ENCODE results near the gene NEUROG1.

Gene NEUROG1

DNA sequence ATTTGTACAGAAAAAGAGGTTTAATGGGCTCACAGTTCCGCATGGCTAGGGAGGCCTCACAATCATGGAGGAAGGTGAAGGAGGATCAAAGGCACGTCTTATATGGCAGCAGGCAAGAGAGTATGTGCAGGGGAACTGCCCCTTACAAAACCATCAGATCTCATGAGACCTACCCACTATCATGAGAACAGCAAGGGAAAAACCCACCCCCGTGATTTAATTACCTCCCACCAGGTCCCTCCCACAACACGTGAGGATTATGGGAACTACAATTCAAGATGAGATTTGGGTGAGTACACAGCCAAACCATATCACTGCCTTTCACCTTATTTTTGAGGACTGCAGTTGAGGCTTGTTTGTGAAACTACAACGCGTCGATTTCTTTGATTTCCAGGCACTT is 20.9 kb upstream of the NEUROG1 start:
- WGBS, result 87% methylated on average over 5 of the region's 7 CpGs
- Histone ChIP-seq H3K4me2 (ENCODE audit: low read length, poor library complexity, severe bottlenecking) (no peak overlapping the region), H3K27me3 (ENCODE audit: control insufficient read depth in 1 of 2, insufficient read depth in 1 of 2, low read length in 2 of 2) (peaks cover 41 to 54% of the 10 kb centered on the region in 2 experiments), H3K9me3 (ENCODE audit: control insufficient read depth, low read length) (no peaks in the 10 kb centered on the region), H4K91ac (ENCODE audit: low read length) (no peak overlapping the region), H3K14ac (ENCODE audit: low read length in 2 of 2) (no peak overlapping the region), H3K4me1 (ENCODE audit: control insufficient read depth, insufficient read depth, low read depth, low read length) (no peaks in the 10 kb centered on the region), H4K8ac (ENCODE audit: low read length) (no peak overlapping the region), H2BK120ac (ENCODE audit: low read depth, low read length) (no peak overlapping the region), H2BK15ac (ENCODE audit: low read depth, poor library complexity, severe bottlenecking) (no peak overlapping the region), H2BK5ac (ENCODE audit: low read depth, low read length, poor library complexity, severe bottlenecking) (no peak overlapping the region), H2AFZ (ENCODE audit: low read depth, low read length) (no peak overlapping the region), H2AK5ac (ENCODE audit: low read length, severe bottlenecking) (no peak overlapping the region), H3K4ac (ENCODE audit: low read depth in 1 of 2, low read length in 2 of 2) (no peak overlapping the region), H3K23ac (ENCODE audit: low read length in 2 of 2) (no peak overlapping the region), H3K4me3 (ENCODE audit: insufficient read depth in 1 of 2, low read depth in 1 of 2, low read length in 2 of 2) (no peak overlapping the region), H3K9ac (ENCODE audit: low read length) (no peak overlapping the region), H3K18ac (ENCODE audit: low read depth in 1 of 2, low read length in 2 of 2) (no peak overlapping the region), H3K79me1 (replicated peaks; ENCODE audit: low read length, poor library complexity, severe bottlenecking) (no peaks in the 10 kb centered on the region), H2BK12ac (ENCODE audit: low read length in 2 of 2) (no peak overlapping the region), H3K36me3 (ENCODE audit: control insufficient read depth in 1 of 2, insufficient read depth in 2 of 2, low read depth in 1 of 2, low read length in 2 of 2) (no peaks in the 10 kb centered on the region), H3K27ac (ENCODE audit: low read length, poor library complexity, severe bottlenecking) (no peak overlapping the region)
- DNase-seq, result no peak

DNA sequence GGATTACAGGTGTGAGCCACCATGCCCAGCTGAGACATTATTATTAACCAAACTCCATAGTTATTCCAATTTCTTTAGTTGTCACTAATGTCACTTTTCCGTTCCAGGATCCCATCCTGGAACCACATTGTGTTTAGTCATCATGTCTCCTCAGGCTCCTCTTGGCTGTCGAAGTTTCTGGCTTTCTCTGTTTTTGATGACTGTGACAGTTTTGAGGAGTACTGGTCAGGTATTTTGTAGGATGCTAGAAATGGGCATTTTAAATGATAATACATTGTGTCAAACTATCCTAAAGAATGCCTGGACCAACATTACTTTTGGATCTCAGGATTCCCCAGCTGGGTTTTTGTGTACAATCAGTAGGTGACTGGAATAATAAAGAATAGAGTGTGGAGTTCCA is 19.8 kb upstream of the NEUROG1 start:
- H3K4ac ChIP-seq (ENCODE audit: low read depth in 1 of 2, low read length in 2 of 2), result no peak overlapping the region
- H4K8ac ChIP-seq (ENCODE audit: low read length), result no peak overlapping the region
- no peak overlapping the region for H2AFZ ChIP-seq (ENCODE audit: low read depth, low read length)
- H3K23ac ChIP-seq (ENCODE audit: low read length in 2 of 2), result no peak overlapping the region
- no peak overlapping the region for H3K18ac ChIP-seq (ENCODE audit: low read depth in 1 of 2, low read length in 2 of 2)
- no peaks in the 10 kb centered on the region for H3K36me3 ChIP-seq (ENCODE audit: control insufficient read depth in 1 of 2, insufficient read depth in 2 of 2, low read depth in 1 of 2, low read length in 2 of 2)
- no peak overlapping the region for H3K4me3 ChIP-seq (ENCODE audit: insufficient read depth in 1 of 2, low read depth in 1 of 2, low read length in 2 of 2)
- no peak overlapping the region for H3K27ac ChIP-seq (ENCODE audit: low read length, poor library complexity, severe bottlenecking)
- H3K79me1 ChIP-seq (replicated peaks; ENCODE audit: low read length, poor library complexity, severe bottlenecking), result no peaks in the 10 kb centered on the region
- H2BK12ac ChIP-seq (ENCODE audit: low read length in 2 of 2), result no peak overlapping the region
- 68% methylated on average over 2 of the region's 2 CpGs for WGBS
- H4K91ac ChIP-seq (ENCODE audit: low read length), result no peak overlapping the region
- H2AK5ac ChIP-seq (ENCODE audit: low read length, severe bottlenecking), result no peak overlapping the region
- H3K4me2 ChIP-seq (ENCODE audit: low read length, poor library complexity, severe bottlenecking), result no peak overlapping the region
- H3K4me1 ChIP-seq (ENCODE audit: control insufficient read depth, insufficient read depth, low read depth, low read length), result no peaks in the 10 kb centered on the region
- no peak overlapping the region for H2BK120ac ChIP-seq (ENCODE audit: low read depth, low read length)
- H3K27me3 ChIP-seq (ENCODE audit: control insufficient read depth in 1 of 2, insufficient read depth in 1 of 2, low read length in 2 of 2), result peaks cover 46 to 62% of the 10 kb centered on the region in 2 experiments
- DNase-seq, result no peak
- no peak overlapping the region for H3K14ac ChIP-seq (ENCODE audit: low read length in 2 of 2)
- H2BK15ac ChIP-seq (ENCODE audit: low read depth, poor library complexity, severe bottlenecking), result no peak overlapping the region
- no peak overlapping the region for H3K9ac ChIP-seq (ENCODE audit: low read length)
- H2BK5ac ChIP-seq (ENCODE audit: low read depth, low read length, poor library complexity, severe bottlenecking), result no peak overlapping the region
- H3K9me3 ChIP-seq (ENCODE audit: control insufficient read depth, low read length), result no peaks in the 10 kb centered on the region

DNA sequence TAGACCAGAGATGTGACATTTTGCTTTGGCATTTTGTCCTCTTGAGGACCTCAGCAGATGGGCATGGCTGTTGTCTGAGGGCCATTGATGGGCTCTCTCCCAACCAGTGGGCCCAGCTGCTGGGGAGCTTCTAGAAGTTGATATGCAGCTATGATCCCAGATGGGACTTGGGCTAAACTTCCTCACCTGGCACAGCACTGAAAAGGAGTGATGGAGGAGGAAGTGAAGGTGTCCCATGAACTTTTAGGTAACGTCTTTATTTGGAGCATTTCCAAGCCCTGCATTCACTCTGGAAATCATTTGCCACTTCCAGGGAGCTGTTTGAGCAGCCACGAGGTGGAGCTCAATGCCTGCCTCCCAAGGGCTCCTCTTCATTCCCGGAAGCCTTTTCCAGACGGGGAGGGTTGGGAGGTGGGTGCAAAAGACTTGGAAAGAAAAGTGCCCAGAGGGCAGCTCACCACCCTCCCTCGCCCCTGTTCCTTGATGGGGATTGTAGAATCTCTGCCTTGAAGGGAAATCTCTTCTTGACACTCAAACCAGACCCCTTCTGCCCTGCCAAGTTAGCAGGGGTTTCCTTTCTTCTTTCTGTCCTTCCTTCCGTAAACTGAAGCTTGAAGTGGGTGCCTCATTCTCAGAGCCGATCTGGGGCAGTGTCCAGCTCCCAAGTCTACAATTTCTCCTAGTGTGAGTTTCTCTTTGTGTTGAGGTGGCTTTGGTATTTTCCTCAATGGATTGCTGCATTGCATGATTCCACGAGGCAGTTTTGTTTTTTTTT is 18.1 kb upstream of the NEUROG1 start:
- H3K4me1 ChIP-seq (ENCODE audit: control insufficient read depth, insufficient read depth, low read depth, low read length), result no peaks in the 10 kb centered on the region
- no peak overlapping the region for H3K4ac ChIP-seq (ENCODE audit: low read depth in 1 of 2, low read length in 2 of 2)
- no peak overlapping the region for H2BK5ac ChIP-seq (ENCODE audit: low read depth, low read length, poor library complexity, severe bottlenecking)
- H3K36me3 ChIP-seq (ENCODE audit: control insufficient read depth in 1 of 2, insufficient read depth in 2 of 2, low read depth in 1 of 2, low read length in 2 of 2), result no peaks in the 10 kb centered on the region
- H3K79me1 ChIP-seq (replicated peaks; ENCODE audit: low read length, poor library complexity, severe bottlenecking), result no peaks in the 10 kb centered on the region
- whole genome bisulfite sequencing, result 23% methylated on average over 5 of the region's 8 CpGs
- H4K8ac ChIP-seq (ENCODE audit: low read length), result no peak overlapping the region
- H3K18ac ChIP-seq (ENCODE audit: low read depth in 1 of 2, low read length in 2 of 2), result no peak overlapping the region
- no peak overlapping the region for H3K27ac ChIP-seq (ENCODE audit: low read length, poor library complexity, severe bottlenecking)
- H2BK15ac ChIP-seq (ENCODE audit: low read depth, poor library complexity, severe bottlenecking), result no peak overlapping the region
- DNase-seq, result no peak
- peaks cover 52 to 62% of the 10 kb centered on the region in 2 experiments for H3K27me3 ChIP-seq (ENCODE audit: control insufficient read depth in 1 of 2, insufficient read depth in 1 of 2, low read length in 2 of 2)
- H3K4me3 ChIP-seq (ENCODE audit: insufficient read depth in 1 of 2, low read depth in 1 of 2, low read length in 2 of 2), result peak overlapping the region in 1 of 2 experiments; percentile 55
- H2BK12ac ChIP-seq (ENCODE audit: low read length in 2 of 2), result no peak overlapping the region
- no peaks in the 10 kb centered on the region for H3K9me3 ChIP-seq (ENCODE audit: control insufficient read depth, low read length)
- no peak overlapping the region for H2AK5ac ChIP-seq (ENCODE audit: low read length, severe bottlenecking)
- no peak overlapping the region for H3K4me2 ChIP-seq (ENCODE audit: low read length, poor library complexity, severe bottlenecking)
- no peak overlapping the region for H4K91ac ChIP-seq (ENCODE audit: low read length)
- H2BK120ac ChIP-seq (ENCODE audit: low read depth, low read length), result no peak overlapping the region
- H2AFZ ChIP-seq (ENCODE audit: low read depth, low read length), result no peak overlapping the region
- H3K14ac ChIP-seq (ENCODE audit: low read length in 2 of 2), result no peak overlapping the region
- peak overlapping the region; percentile 66 for H3K9ac ChIP-seq (ENCODE audit: low read length)
- H3K23ac ChIP-seq (ENCODE audit: low read length in 2 of 2), result no peak overlapping the region

DNA sequence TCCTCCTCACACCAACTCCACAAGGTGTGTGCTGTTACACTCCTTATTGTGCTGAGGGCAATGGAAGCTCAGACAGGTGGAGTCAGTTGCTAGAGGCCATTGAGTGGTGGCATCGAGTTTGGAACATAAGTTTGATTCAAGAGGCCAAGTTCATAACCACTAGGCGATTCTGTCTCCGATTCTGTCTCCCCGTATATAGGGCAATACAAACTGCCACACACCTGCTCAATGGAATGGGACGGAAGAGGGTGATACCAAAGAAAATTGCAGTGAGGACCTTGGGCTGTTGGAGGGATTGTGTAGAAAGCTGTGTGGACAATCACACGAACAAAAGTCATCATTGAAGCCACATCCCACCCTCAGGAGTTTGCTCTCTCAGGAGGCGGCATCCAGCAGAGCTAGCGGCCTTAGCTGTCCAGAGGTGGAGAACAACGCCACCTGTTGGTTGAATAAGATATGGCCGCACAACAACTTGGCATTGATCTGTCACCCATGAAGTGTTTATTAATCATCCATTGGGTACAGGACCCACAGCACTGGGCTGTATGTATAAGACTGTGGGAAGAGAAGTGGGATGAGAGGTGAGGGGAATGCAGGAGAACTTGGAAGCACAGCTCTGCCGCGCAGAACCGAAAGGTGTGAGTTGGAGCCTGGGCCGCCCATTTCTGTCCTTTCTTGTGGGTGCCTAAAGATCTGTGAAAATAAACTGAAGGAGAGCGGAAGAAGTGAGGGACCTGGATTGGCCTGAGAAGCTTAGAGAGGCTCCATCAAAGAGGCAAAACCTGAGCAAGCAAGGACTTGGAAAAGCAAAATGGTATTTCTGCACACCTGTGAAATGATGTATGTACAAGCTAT is 16.1 kb upstream of the NEUROG1 start:
- H2BK12ac ChIP-seq (ENCODE audit: low read length in 2 of 2), result no peak overlapping the region
- WGBS, result 28% methylated on average over 12 of the region's 15 CpGs
- DNase-seq, result peak; percentile 71
- no peak overlapping the region for H3K18ac ChIP-seq (ENCODE audit: low read depth in 1 of 2, low read length in 2 of 2)
- no peak overlapping the region for H4K8ac ChIP-seq (ENCODE audit: low read length)
- H2BK15ac ChIP-seq (ENCODE audit: low read depth, poor library complexity, severe bottlenecking), result no peak overlapping the region
- H2BK120ac ChIP-seq (ENCODE audit: low read depth, low read length), result no peak overlapping the region
- no peak overlapping the region for H3K27ac ChIP-seq (ENCODE audit: low read length, poor library complexity, severe bottlenecking)
- H3K23ac ChIP-seq (ENCODE audit: low read length in 2 of 2), result no peak overlapping the region
- no peak overlapping the region for H3K9ac ChIP-seq (ENCODE audit: low read length)
- no peak overlapping the region for H3K4me3 ChIP-seq (ENCODE audit: insufficient read depth in 1 of 2, low read depth in 1 of 2, low read length in 2 of 2)
- no peak overlapping the region for H2AK5ac ChIP-seq (ENCODE audit: low read length, severe bottlenecking)
- no peaks in the 10 kb centered on the region for H3K4me1 ChIP-seq (ENCODE audit: control insufficient read depth, insufficient read depth, low read depth, low read length)
- no peak overlapping the region for H4K91ac ChIP-seq (ENCODE audit: low read length)
- no peak overlapping the region for H3K14ac ChIP-seq (ENCODE audit: low read length in 2 of 2)
- H3K4me2 ChIP-seq (ENCODE audit: low read length, poor library complexity, severe bottlenecking), result no peak overlapping the region
- H3K4ac ChIP-seq (ENCODE audit: low read depth in 1 of 2, low read length in 2 of 2), result no peak overlapping the region
- no peaks in the 10 kb centered on the region for H3K79me1 ChIP-seq (replicated peaks; ENCODE audit: low read length, poor library complexity, severe bottlenecking)
- no peaks in the 10 kb centered on the region for H3K36me3 ChIP-seq (ENCODE audit: control insufficient read depth in 1 of 2, insufficient read depth in 2 of 2, low read depth in 1 of 2, low read length in 2 of 2)
- H3K27me3 ChIP-seq (ENCODE audit: control insufficient read depth in 1 of 2, insufficient read depth in 1 of 2, low read length in 2 of 2), result peaks cover 60 to 66% of the 10 kb centered on the region in 2 experiments
- no peak overlapping the region for H2AFZ ChIP-seq (ENCODE audit: low read depth, low read length)
- no peaks in the 10 kb centered on the region for H3K9me3 ChIP-seq (ENCODE audit: control insufficient read depth, low read length)
- H2BK5ac ChIP-seq (ENCODE audit: low read depth, low read length, poor library complexity, severe bottlenecking), result no peak overlapping the region

Measured in mesenchymal stem cell (in vitro differentiated cells and primary cell).